HG03575 (cell line): ENCODE measurements around the gene PARP15.
"Not testable (repeated sequence)": the region's sequence is repeated elsewhere in the genome, so short reads cannot be mapped to it uniquely, and the experiment has no call there.

ENCODE experiments used
- ATAC-seq: cut with Tn5 transposase; IDR thresholded peaks from one replicate; pipeline ENCODE4 v1.9.1; 2021; ENCODE audit not compliant: unreplicated experiment, insufficient number of reproducible peaks, low FRiP score; ENCODE audit errors: extremely low read depth

PARP15 gene

GRCh38 chr3:122568131-122568530, 9.3 kb upstream of the PARP15 start:
- ATAC-seq = not testable (repeated sequence)

DNA sequence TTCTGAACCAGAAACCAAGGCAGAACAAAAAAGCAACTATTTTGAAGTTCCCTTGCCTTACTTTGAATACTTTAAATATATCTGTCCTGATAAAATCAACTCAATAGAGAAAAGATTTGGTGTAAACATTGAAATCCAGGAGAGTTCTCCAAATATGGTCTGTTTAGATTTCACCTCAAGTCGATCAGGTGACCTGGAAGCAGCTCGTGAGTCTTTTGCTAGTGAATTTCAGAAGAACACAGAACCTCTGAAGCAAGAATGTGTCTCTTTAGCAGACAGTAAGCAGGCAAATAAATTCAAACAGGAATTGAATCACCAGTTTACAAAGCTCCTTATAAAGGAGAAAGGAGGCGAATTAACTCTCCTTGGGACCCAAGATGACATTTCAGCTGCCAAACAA, 8.7 kb upstream of the PARP15 start:
- ATAC-seq = no peak

GRCh38 chr3:122572940-122573412, 4.5 kb upstream of the PARP15 start:
- ATAC-seq = peak; percentile 22

- ATAC-seq = peak; percentile 51
Observed at GRCh38 chr3:122576174-122576940, 1.1 kb upstream of the PARP15 start.

DNA sequence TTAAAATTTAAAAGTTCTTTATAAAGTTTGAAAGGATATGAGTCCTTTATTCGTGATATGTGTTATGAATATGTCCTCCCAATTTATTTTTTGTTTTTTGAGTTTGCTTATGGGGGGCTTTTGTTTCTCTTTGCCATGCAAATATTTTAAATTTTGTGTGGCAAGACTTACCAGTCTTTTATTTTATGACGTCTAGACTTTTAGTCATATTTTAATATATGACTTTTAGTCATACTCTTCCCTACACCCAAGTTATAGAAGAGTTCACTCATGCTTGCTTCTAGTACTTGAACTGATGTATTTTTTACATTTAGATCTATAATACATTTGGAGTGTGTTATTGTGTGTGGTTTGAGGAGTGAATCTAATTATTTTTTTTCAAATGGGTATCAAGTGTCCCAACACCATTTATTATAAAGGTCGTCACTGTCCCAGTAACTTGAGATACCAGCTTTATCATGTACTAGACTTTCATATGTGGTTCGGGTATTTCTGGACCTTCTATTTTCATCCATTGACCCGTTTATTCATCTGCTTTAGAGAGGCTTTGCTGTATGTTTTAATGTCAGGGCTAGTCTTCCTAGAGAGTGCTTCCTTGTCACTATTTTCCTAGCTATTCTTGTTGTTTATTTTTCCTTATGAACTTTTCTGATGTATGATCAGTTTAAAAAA, 755 bp downstream of the PARP15 start:
- ATAC-seq = no peak

GRCh38 chr3:122580470-122580869, 3.0 kb downstream of the PARP15 start:
- no peak for ATAC-seq

- no peak for ATAC-seq
Observed at GRCh38 chr3:122581622-122582021, 4.2 kb downstream of the PARP15 start.

DNA sequence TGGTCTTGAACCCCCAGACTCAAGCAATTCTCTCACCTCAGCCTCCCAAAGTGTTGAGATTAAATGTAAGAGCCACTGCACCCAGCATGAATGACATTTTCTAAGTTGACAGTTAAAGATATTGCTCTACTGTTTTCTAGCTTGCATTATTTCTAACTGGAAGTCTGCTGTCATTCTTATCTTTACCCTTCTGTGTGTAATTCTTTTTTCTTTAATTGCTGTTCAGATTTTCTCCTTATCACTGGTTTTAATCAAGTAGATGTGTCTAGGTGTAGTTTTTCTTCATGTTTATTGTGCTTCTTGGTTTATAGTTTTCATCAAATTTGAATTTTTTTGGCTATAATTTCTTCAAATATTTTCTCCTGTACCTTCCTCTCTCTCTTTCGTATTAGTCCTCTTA, 4.9 kb downstream of the PARP15 start:
- no peak for ATAC-seq

GRCh38 chr3:122586098-122586497, 8.6 kb downstream of the PARP15 start:
- ATAC-seq = no peak

- ATAC-seq = no peak
Observed at GRCh38 chr3:122586773-122587485, 9.5 kb downstream of the PARP15 start.

- ATAC-seq = no peak
Observed at GRCh38 chr3:122587572-122587971, 10.1 kb downstream of the PARP15 start.

DNA sequence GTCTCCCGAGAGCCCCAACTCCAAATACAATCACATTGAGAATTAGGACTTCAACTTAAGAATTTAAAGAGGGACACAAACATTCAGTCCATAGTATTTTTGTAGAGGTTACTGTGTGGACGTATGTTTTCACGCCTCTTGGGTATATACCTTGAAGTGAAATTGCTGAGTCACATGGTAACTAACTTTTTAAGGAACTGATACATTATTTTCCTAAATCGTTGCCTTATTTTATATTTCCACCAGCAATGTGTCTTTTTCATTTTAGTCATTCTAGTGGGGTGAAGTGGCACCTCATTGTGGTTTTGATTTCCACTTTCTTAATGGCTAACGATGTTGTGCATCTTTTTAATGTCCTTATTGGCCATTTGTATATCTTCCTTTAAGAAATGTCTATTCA, 11.8 kb downstream of the PARP15 start:
- ATAC-seq = no peak

- no peak for ATAC-seq
Observed at GRCh38 chr3:122590610-122591009, 13.2 kb downstream of the PARP15 start.

DNA sequence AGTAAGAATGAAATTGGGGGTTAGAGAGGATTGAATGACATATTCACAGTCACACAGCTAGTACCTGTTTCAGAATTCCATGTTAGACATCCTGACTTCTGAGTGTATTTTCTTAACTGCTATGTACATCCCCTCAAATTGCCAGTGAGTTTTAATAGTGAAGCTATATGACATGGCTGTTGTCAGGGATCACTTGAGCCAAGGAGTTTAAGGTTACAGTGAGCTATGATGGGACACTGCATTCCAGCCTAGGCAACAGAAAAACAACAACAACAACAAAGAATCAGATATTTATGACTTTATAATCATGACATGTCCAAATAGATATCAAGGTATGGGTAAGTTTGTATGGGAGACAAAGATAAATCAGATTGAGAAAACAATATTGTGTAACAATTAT, 16.6 kb downstream of the PARP15 start:
- no peak for ATAC-seq

GRCh38 chr3:122598151-122598550, 20.7 kb downstream of the PARP15 start:
- ATAC-seq = no peak

DNA sequence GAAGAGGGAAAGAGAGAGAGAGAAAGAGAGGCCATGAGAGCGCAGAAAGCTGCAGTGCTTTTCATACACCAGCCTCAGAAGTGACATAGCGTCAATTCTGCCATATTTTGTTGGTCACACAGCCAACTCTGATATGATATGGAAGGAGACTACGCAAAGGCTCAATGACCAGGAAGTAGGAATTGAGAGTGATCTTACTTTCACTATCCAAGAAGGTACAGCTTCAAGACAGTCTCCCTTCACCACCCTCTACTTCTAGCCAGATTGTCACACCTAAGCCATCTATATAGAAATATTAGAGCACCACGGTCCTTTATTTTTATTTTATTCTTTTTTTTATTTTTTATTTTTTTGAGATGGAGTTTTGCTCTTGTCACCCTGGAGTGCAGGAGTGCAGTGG, 21.1 kb downstream of the PARP15 start:
- ATAC-seq = no peak

GRCh38 chr3:122602011-122602710, 24.7 kb downstream of the PARP15 start:
- no peak for ATAC-seq

- no peak for ATAC-seq
Observed at GRCh38 chr3:122603056-122603455, 25.6 kb downstream of the PARP15 start.

- ATAC-seq = no peak
Observed at GRCh38 chr3:122606330-122606729, 28.9 kb downstream of the PARP15 start.
